GM23338 (cell line): Measurements from ENCODE around the gene PDCD11. TPM values are rescaled to one million over a fixed set of nuclear protein-coding genes. Genes with fewer than 3 reads are reported as not detected.

ENCODE experiments used
- ATAC-seq: fragments of 200-7000 bp; cut with Tn5 transposase; 3 replicates; pipeline ENCODE4 v1.9.1; 2020
- DNase-seq: peaks from one replicate; pipeline ENCODE4 v3.0.0-alpha.2; 2015; ENCODE audit warnings: low spot score
- H2AFZ ChIP-seq: fragments of 200-600 bp; sonication (generic); 2 replicates; pipeline ENCODE4 v1.8.0; 2016; ENCODE audit warnings: antibody characterized with exemption, mild to moderate bottlenecking, moderate library complexity
- H3F3A ChIP-seq: fragments of 200-600 bp; sonication (generic); replicated peaks from 2 replicates; pipeline ENCODE4 v1.8.0; 2017; ENCODE audit warnings: antibody characterized with exemption, mixed run types, low read depth
- H3K27ac ChIP-seq: fragments of 200-600 bp; sonication (generic); 2 replicates; pipeline ENCODE4 v1.6.1; 2016; ENCODE audit warnings: low read depth
- H3K27me3 ChIP-seq: fragments of 200-600 bp; sonication (generic); 2 replicates; pipeline ENCODE4 v1.8.0; 2016; ENCODE audit warnings: mild to moderate bottlenecking, mixed run types, moderate library complexity; ENCODE audit not compliant: insufficient read depth
- H3K36me3 ChIP-seq: fragments of 200-600 bp; sonication (generic); 2 replicates; pipeline ENCODE4 v1.8.0; 2016; ENCODE audit warnings: mild to moderate bottlenecking; ENCODE audit not compliant: insufficient read depth
- H3K4me1 ChIP-seq: fragments of 200-600 bp; sonication (generic); 2 replicates; pipeline ENCODE4 v1.8.0; 2016; ENCODE audit warnings: mild to moderate bottlenecking, moderate library complexity; ENCODE audit not compliant: insufficient read depth
- H3K4me2 ChIP-seq: fragments of 200-600 bp; sonication (generic); 2 replicates; pipeline ENCODE4 v1.7.1; 2017; ENCODE audit warnings: mixed run types
- H3K4me3 ChIP-seq: fragments of 200-600 bp; sonication (generic); 2 replicates; pipeline ENCODE4 v1.6.1; 2016; ENCODE audit warnings: mixed run types
- H3K79me2 ChIP-seq: fragments of 200-600 bp; sonication (generic); replicated peaks from 2 replicates; pipeline ENCODE4 v1.8.0; 2017; ENCODE audit warnings: mild to moderate bottlenecking; ENCODE audit not compliant: insufficient read depth
- H3K9me2 ChIP-seq: fragments of 200-600 bp; sonication (generic); 2 replicates; pipeline ENCODE4 v1.8.0; 2017; ENCODE audit not compliant: insufficient read depth
- H4K20me1 ChIP-seq: fragments of 200-600 bp; sonication (generic); replicated peaks from 2 replicates; pipeline ENCODE4 v1.8.0; 2017; ENCODE audit warnings: mild to moderate bottlenecking; ENCODE audit not compliant: insufficient read depth
- H3K27ac Mint-ChIP-seq: 2 replicates; pipeline ENCODE4 v1.8.0; 2020; ENCODE audit warnings: inconsistent platforms, mild to moderate bottlenecking, moderate library complexity, mixed read lengths
- H3K27me3 Mint-ChIP-seq: 3 replicates; pipeline ENCODE4 v1.8.0; 2022; ENCODE audit warnings: low read depth, mild to moderate bottlenecking, moderate library complexity, mixed read lengths, inconsistent platforms; ENCODE audit not compliant: insufficient read depth, poor library complexity
- H3K36me3 Mint-ChIP-seq: 3 replicates; pipeline ENCODE4 v1.8.0; 2021; ENCODE audit warnings: low read depth, mild to moderate bottlenecking, inconsistent platforms, moderate library complexity, mixed read lengths
- H3K4me1 Mint-ChIP-seq: 3 replicates; pipeline ENCODE4 v1.8.0; 2020; ENCODE audit warnings: mild to moderate bottlenecking, inconsistent platforms, mixed read lengths
- H3K4me3 Mint-ChIP-seq: 3 replicates; pipeline ENCODE4 v1.8.0; 2021; ENCODE audit warnings: moderate library complexity, mild to moderate bottlenecking, inconsistent platforms, mixed read lengths
- H3K9me3 Mint-ChIP-seq: 3 replicates; pipeline ENCODE4 v1.8.0; 2020; ENCODE audit warnings: moderate library complexity, mild to moderate bottlenecking, inconsistent platforms, mixed read lengths
- CREB1 ChIP-seq: fragments of 250-450 bp; sonication (Bioruptor Pico); IDR thresholded peaks from 2 replicates; pipeline ENCODE4 v1.5.0; 2020; ENCODE audit warnings: low read depth, mild to moderate bottlenecking, moderate library complexity
- EZH2 ChIP-seq: fragments of 200-600 bp; sonication (generic); IDR thresholded peaks from one replicate; pipeline ENCODE4 v1.8.0; 2017; ENCODE audit warnings: antibody characterized with exemption, mild to moderate bottlenecking, low read depth; ENCODE audit not compliant: unreplicated experiment
- EZH2phosphoT487 ChIP-seq: fragments of 200-600 bp; sonication (generic); IDR thresholded peaks from one replicate; pipeline ENCODE4 v1.8.1; 2018; ENCODE audit warnings: antibody characterized with exemption; ENCODE audit not compliant: unreplicated experiment
- JUNB ChIP-seq: IDR thresholded peaks from one replicate; pipeline ENCODE4 v1.6.1; 2016; ENCODE audit warnings: antibody characterized with exemption; ENCODE audit not compliant: unreplicated experiment
- NANOG ChIP-seq: IDR thresholded peaks from 2 replicates; pipeline ENCODE4 v1.6.1; 2016; ENCODE audit warnings: antibody characterized with exemption, borderline replicate concordance
- POLR2AphosphoS5 ChIP-seq: IDR thresholded peaks from 2 replicates; pipeline ENCODE4 v1.6.1; 2016; ENCODE audit warnings: antibody characterized with exemption, low read depth
- STAT1 ChIP-seq: IDR thresholded peaks from one replicate; pipeline ENCODE4 v1.6.1; 2016; ENCODE audit warnings: antibody characterized with exemption; ENCODE audit not compliant: unreplicated experiment
- ZNF114 ChIP-seq: fragments of 250-450 bp; sonication (Bioruptor Pico); IDR thresholded peaks from 2 replicates; pipeline ENCODE4 v1.5.0; 2020; ENCODE audit warnings: mild to moderate bottlenecking, moderate library complexity
- ZNF331 ChIP-seq: fragments of 250-450 bp; sonication (Bioruptor Pico); IDR thresholded peaks from 2 replicates; pipeline ENCODE4 v1.5.0; 2020; ENCODE audit warnings: low read depth, mild to moderate bottlenecking, moderate library complexity
- polyA plus RNA-seq: library from polyadenylated mRNA; unstranded; fragments of >200 nt; fragmentation: Nextera tagmentation; extraction: Ambion mirVana; gene quantifications from 2 replicates; pipeline ENCODE4 v1.2.1, GENCODE V29; 2016
- total RNA-seq: library from RNA; depleted of rRNA; stranded (reverse); fragments of >200 nt; shearing (Covaris generic); gene quantifications from 2 replicates; pipeline ENCODE4 v1.2.3, GENCODE V29; 2014
- TF ChIP-seq, protein P1 (sequence below): fragments of 250-450 bp; sonication (Bioruptor Pico); IDR thresholded peaks from 2 replicates; pipeline ENCODE4 v1.5.0; 2020; ENCODE audit warnings: mild to moderate bottlenecking, moderate library complexity
- TF ChIP-seq, protein P2 (sequence below), 2 experiments: fragments of 200-600 bp in 1 of 2; sonication (generic) in 1 of 2; conservative IDR thresholded peaks; 2 replicates each; pipeline versions ENCODE4 v1.5.1 to v1.6.1; 2016 to 2017; ENCODE audit warnings: antibody characterized with exemption in 2 of 2, low read depth in 2 of 2, mild to moderate bottlenecking in 2 of 2, moderate library complexity in 1 of 2
- TF ChIP-seq, protein P3 (sequence below): IDR thresholded peaks from one replicate; pipeline ENCODE4 v1.6.1; 2018; ENCODE audit warnings: antibody characterized with exemption; ENCODE audit not compliant: unreplicated experiment
- TF ChIP-seq, protein P4 (sequence below): IDR thresholded peaks from 2 replicates; pipeline ENCODE4 v1.6.1; 2016; ENCODE audit warnings: antibody characterized with exemption

PDCD11 gene
- total and polyA plus RNA-seq, 2 experiments from 2014 or later = 82.1 to 87.8 TPM

DNA sequence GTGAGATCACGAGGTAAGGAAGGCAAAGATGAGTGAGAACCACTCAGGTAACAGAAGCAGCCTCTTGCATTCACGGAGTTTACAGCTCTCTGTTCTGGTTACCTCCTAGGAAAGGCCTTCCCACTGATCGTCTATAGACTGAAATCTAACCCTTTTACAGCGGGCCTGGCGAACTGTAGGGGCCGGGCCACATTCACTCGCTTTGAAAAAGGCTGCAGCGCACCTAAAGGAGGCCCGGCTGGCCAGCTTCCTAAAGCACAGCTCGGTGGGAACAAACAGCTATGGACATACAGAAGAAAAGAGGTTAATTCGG, 716 bp upstream of the PDCD11 start:
- Histone ChIP-seq H2AFZ (peak overlapping the region; percentile 8; the same call in 1 of the 2 replicates), H3K4me1 (peaks cover 9% of the 10 kb centered on the region), H3K9me2 (no peaks in the 10 kb centered on the region), H3K27ac (0 out of 2 replicates have a peak overlapping the region, but pooled peaks have one; percentile 14), H3K79me2 (peaks cover 53% of the 10 kb centered on the region), H3K4me2 (peak overlapping the region; percentile 97), H4K20me1 (0 out of 2 replicates have a peak, but pooled peaks cover 7% of the 10 kb centered on the region), H3F3A (no peaks in the 10 kb centered on the region), H3K27me3 (no peaks in the 10 kb centered on the region), H3K4me3 (peak overlapping the region; percentile 80), H3K36me3 (peaks cover 20% of the 10 kb centered on the region)
- TF ChIP-seq ZNF331 (CRISPR knock-in tag) = no peak
- TF ChIP-seq, protein P1, sequence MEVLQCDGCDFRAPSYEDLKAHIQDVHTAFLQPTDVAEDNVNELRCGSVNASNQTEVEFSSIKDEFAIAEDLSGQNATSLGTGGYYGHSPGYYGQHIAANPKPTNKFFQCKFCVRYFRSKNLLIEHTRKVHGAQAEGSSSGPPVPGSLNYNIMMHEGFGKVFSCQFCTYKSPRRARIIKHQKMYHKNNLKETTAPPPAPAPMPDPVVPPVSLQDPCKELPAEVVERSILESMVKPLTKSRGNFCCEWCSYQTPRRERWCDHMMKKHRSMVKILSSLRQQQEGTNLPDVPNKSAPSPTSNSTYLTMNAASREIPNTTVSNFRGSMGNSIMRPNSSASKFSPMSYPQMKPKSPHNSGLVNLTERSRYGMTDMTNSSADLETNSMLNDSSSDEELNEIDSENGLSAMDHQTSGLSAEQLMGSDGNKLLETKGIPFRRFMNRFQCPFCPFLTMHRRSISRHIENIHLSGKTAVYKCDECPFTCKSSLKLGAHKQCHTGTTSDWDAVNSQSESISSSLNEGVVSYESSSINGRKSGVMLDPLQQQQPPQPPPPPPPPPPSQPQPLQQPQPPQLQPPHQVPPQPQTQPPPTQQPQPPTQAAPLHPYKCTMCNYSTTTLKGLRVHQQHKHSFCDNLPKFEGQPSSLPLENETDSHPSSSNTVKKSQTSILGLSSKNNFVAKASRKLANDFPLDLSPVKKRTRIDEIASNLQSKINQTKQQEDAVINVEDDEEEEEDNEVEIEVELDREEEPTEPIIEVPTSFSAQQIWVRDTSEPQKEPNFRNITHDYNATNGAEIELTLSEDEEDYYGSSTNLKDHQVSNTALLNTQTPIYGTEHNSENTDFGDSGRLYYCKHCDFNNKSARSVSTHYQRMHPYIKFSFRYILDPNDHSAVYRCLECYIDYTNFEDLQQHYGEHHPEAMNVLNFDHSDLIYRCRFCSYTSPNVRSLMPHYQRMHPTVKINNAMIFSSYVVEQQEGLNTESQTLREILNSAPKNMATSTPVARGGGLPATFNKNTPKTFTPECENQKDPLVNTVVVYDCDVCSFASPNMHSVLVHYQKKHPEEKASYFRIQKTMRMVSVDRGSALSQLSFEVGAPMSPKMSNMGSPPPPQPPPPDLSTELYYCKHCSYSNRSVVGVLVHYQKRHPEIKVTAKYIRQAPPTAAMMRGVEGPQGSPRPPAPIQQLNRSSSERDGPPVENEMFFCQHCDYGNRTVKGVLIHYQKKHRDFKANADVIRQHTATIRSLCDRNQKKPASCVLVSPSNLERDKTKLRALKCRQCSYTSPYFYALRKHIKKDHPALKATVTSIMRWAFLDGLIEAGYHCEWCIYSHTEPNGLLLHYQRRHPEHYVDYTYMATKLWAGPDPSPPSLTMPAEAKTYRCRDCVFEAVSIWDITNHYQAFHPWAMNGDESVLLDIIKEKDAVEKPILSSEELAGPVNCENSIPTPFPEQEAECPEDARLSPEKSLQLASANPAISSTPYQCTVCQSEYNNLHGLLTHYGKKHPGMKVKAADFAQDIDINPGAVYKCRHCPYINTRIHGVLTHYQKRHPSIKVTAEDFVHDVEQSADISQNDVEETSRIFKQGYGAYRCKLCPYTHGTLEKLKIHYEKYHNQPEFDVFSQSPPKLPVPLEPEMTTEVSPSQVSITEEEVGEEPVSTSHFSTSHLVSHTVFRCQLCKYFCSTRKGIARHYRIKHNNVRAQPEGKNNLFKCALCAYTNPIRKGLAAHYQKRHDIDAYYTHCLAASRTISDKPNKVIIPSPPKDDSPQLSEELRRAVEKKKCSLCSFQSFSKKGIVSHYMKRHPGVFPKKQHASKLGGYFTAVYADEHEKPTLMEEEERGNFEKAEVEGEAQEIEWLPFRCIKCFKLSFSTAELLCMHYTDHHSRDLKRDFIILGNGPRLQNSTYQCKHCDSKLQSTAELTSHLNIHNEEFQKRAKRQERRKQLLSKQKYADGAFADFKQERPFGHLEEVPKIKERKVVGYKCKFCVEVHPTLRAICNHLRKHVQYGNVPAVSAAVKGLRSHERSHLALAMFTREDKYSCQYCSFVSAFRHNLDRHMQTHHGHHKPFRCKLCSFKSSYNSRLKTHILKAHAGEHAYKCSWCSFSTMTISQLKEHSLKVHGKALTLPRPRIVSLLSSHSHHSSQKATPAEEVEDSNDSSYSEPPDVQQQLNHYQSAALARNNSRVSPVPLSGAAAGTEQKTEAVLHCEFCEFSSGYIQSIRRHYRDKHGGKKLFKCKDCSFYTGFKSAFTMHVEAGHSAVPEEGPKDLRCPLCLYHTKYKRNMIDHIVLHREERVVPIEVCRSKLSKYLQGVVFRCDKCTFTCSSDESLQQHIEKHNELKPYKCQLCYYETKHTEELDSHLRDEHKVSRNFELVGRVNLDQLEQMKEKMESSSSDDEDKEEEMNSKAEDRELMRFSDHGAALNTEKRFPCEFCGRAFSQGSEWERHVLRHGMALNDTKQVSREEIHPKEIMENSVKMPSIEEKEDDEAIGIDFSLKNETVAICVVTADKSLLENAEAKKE (CRISPR knock-in tag) = no peak
- TF ChIP-seq, protein P2, sequence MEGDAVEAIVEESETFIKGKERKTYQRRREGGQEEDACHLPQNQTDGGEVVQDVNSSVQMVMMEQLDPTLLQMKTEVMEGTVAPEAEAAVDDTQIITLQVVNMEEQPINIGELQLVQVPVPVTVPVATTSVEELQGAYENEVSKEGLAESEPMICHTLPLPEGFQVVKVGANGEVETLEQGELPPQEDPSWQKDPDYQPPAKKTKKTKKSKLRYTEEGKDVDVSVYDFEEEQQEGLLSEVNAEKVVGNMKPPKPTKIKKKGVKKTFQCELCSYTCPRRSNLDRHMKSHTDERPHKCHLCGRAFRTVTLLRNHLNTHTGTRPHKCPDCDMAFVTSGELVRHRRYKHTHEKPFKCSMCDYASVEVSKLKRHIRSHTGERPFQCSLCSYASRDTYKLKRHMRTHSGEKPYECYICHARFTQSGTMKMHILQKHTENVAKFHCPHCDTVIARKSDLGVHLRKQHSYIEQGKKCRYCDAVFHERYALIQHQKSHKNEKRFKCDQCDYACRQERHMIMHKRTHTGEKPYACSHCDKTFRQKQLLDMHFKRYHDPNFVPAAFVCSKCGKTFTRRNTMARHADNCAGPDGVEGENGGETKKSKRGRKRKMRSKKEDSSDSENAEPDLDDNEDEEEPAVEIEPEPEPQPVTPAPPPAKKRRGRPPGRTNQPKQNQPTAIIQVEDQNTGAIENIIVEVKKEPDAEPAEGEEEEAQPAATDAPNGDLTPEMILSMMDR (conservative IDR thresholded peaks at IDR 0.05; ENCODE audit: low read depth in 2 of 2) = no peak
- TF ChIP-seq, protein P3, sequence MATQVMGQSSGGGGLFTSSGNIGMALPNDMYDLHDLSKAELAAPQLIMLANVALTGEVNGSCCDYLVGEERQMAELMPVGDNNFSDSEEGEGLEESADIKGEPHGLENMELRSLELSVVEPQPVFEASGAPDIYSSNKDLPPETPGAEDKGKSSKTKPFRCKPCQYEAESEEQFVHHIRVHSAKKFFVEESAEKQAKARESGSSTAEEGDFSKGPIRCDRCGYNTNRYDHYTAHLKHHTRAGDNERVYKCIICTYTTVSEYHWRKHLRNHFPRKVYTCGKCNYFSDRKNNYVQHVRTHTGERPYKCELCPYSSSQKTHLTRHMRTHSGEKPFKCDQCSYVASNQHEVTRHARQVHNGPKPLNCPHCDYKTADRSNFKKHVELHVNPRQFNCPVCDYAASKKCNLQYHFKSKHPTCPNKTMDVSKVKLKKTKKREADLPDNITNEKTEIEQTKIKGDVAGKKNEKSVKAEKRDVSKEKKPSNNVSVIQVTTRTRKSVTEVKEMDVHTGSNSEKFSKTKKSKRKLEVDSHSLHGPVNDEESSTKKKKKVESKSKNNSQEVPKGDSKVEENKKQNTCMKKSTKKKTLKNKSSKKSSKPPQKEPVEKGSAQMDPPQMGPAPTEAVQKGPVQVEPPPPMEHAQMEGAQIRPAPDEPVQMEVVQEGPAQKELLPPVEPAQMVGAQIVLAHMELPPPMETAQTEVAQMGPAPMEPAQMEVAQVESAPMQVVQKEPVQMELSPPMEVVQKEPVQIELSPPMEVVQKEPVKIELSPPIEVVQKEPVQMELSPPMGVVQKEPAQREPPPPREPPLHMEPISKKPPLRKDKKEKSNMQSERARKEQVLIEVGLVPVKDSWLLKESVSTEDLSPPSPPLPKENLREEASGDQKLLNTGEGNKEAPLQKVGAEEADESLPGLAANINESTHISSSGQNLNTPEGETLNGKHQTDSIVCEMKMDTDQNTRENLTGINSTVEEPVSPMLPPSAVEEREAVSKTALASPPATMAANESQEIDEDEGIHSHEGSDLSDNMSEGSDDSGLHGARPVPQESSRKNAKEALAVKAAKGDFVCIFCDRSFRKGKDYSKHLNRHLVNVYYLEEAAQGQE = no peak
- TF ChIP-seq ZNF114 (CRISPR knock-in tag) = no peak
- TF ChIP-seq EZH2 = no peak
- no peak for TF ChIP-seq STAT1
- no peak for TF ChIP-seq JUNB
- no peak for TF ChIP-seq NANOG
- no peak for TF ChIP-seq EZH2phosphoT487
- no peak for TF ChIP-seq POLR2AphosphoS5
- TF ChIP-seq, protein P4, sequence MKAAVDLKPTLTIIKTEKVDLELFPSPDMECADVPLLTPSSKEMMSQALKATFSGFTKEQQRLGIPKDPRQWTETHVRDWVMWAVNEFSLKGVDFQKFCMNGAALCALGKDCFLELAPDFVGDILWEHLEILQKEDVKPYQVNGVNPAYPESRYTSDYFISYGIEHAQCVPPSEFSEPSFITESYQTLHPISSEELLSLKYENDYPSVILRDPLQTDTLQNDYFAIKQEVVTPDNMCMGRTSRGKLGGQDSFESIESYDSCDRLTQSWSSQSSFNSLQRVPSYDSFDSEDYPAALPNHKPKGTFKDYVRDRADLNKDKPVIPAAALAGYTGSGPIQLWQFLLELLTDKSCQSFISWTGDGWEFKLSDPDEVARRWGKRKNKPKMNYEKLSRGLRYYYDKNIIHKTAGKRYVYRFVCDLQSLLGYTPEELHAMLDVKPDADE = no peak
- no peak for TF ChIP-seq CREB1 (CRISPR knock-in tag)
- H3K9me3 Mint-ChIP-seq = no peaks in the 10 kb centered on the region; the same call in 1 of the 3 replicates
- peak overlapping the region; percentile 98 for H3K4me3 Mint-ChIP-seq
- DNase-seq (peak; percentile 31), ATAC-seq (peak; percentile 13)
- H3K27ac Mint-ChIP-seq = peak overlapping the region; percentile 97
- peaks cover 67% of the 10 kb centered on the region for H3K36me3 Mint-ChIP-seq
- peaks cover 20% of the 10 kb centered on the region for H3K4me1 Mint-ChIP-seq
- H3K27me3 Mint-ChIP-seq = peaks cover 4% of the 10 kb centered on the region
